ENCODE data around the gene MTERF2. TPM values are rescaled to one million over a fixed set of nuclear protein-coding genes. Genes with fewer than 3 reads are reported as not detected.

MTERF2 gene
- total RNA-seq, 3 donors from 2014 or later (not counting 1 experiment from before 2014, with no cell fraction given): 12.5 to 24.0 (median 15.1) TPM

GRCh38 chr12:106976668-106977067 lies 10.3 kb downstream of the MTERF2 start:
- H3K36me3 ChIP-seq (ENCODE audit: control insufficient read depth, insufficient read depth, low read length): peaks cover 19% of the 10 kb centered on the region
- H3K9me3 Mint-ChIP-seq: no peaks in the 10 kb centered on the region
- H3K4me1 Mint-ChIP-seq: peaks cover 5 to 14% of the 10 kb centered on the region in 2 donors
- H3K27me3 Mint-ChIP-seq (ENCODE audit: low read depth in 2 of 2): no peaks in the 10 kb centered on the region
- no peak overlapping the region for H3K4me3 Mint-ChIP-seq
- no peaks in the 10 kb centered on the region for H3K4me1 ChIP-seq (ENCODE audit: control insufficient read depth, insufficient read depth, low read length)
- H3K4me3 ChIP-seq (ENCODE audit: low read length): no peak overlapping the region
- no peak for DNase-seq
- peaks cover under 1% of the 10 kb centered on the region for H3K36me3 Mint-ChIP-seq
- intact Hi-C loops (cut with micrococcal nuclease): no loop called here
- H3K9me3 ChIP-seq (ENCODE audit: control insufficient read depth, insufficient read depth, low read length): no peaks in the 10 kb centered on the region
- no peak overlapping the region for H3K27ac ChIP-seq (ENCODE audit: low read length)
- TF ChIP-seq CTCF (IDR thresholded peaks at IDR 0.05): no peak
- H3K27me3 ChIP-seq (ENCODE audit: control insufficient read depth, insufficient read depth, low read length): no peaks in the 10 kb centered on the region
- no CpG with 5 or more reads among the region's 1 CpG for whole genome bisulfite sequencing (ENCODE audit: insufficient coverage)
- ATAC-seq: no peak
- no peak overlapping the region for H3K27ac Mint-ChIP-seq

- ATAC-seq: no peak
- no peaks in the 10 kb centered on the region for H3K9me3 Mint-ChIP-seq
- Histone ChIP-seq H3K4me3 (ENCODE audit: low read length) (no peak overlapping the region), H3K4me1 (ENCODE audit: control insufficient read depth, insufficient read depth, low read length) (no peaks in the 10 kb centered on the region), H3K27ac (ENCODE audit: low read length) (no peak overlapping the region), H3K9me3 (ENCODE audit: control insufficient read depth, insufficient read depth, low read length) (no peaks in the 10 kb centered on the region), H3K27me3 (ENCODE audit: control insufficient read depth, insufficient read depth, low read length) (no peaks in the 10 kb centered on the region), H3K36me3 (ENCODE audit: control insufficient read depth, insufficient read depth, low read length) (peaks cover 25% of the 10 kb centered on the region)
- intact Hi-C loops (cut with micrococcal nuclease): no loop called here
- H3K27ac Mint-ChIP-seq: peak overlapping the region; percentile 3 to 7
- no peak overlapping the region for H3K4me3 Mint-ChIP-seq
- peaks cover 6% of the 10 kb centered on the region for H3K36me3 Mint-ChIP-seq
- no peak for DNase-seq
- no peaks in the 10 kb centered on the region for H3K27me3 Mint-ChIP-seq (ENCODE audit: low read depth in 2 of 2)
- peaks cover 7 to 16% of the 10 kb centered on the region in 2 donors for H3K4me1 Mint-ChIP-seq
- TF ChIP-seq CTCF (IDR thresholded peaks at IDR 0.05): no peak
- 95% methylated on average over 2 of the region's 3 CpGs for WGBS (ENCODE audit: insufficient coverage)
These were observed 10.8 kb downstream of the MTERF2 start for GRCh38 chr12:106975993-106976658.

GRCh38 chr12:106975098-106975497 lies 11.8 kb downstream of the MTERF2 start:
- no peak overlapping the region for H3K4me3 ChIP-seq (ENCODE audit: low read length)
- H3K27me3 Mint-ChIP-seq (ENCODE audit: low read depth in 2 of 2): no peaks in the 10 kb centered on the region
- 97% methylated on average over 8 of the region's 8 CpGs for WGBS (ENCODE audit: insufficient coverage)
- H3K27ac ChIP-seq (ENCODE audit: low read length): no peak overlapping the region
- H3K9me3 Mint-ChIP-seq: no peaks in the 10 kb centered on the region
- H3K36me3 ChIP-seq (ENCODE audit: control insufficient read depth, insufficient read depth, low read length): peaks cover 30% of the 10 kb centered on the region
- ATAC-seq (no peak), DNase-seq (no peak)
- H3K27ac Mint-ChIP-seq: peak overlapping the region; percentile 7 to 48
- H3K4me3 Mint-ChIP-seq: no peak overlapping the region
- H3K36me3 Mint-ChIP-seq: peaks cover 11% of the 10 kb centered on the region
- H3K27me3 ChIP-seq (ENCODE audit: control insufficient read depth, insufficient read depth, low read length): no peaks in the 10 kb centered on the region
- no peaks in the 10 kb centered on the region for H3K9me3 ChIP-seq (ENCODE audit: control insufficient read depth, insufficient read depth, low read length)
- H3K4me1 ChIP-seq (ENCODE audit: control insufficient read depth, insufficient read depth, low read length): no peaks in the 10 kb centered on the region
- intact Hi-C loops (cut with micrococcal nuclease): no loop called here
- peaks cover 12 to 20% of the 10 kb centered on the region in 2 donors for H3K4me1 Mint-ChIP-seq
- no peak for TF ChIP-seq CTCF (IDR thresholded peaks at IDR 0.05)

GRCh38 chr12:106974511-106974910 lies 12.4 kb downstream of the MTERF2 start:
- DNase-seq: no peak
- Histone ChIP-seq H3K27ac (ENCODE audit: low read length) (no peak overlapping the region), H3K9me3 (ENCODE audit: control insufficient read depth, insufficient read depth, low read length) (no peaks in the 10 kb centered on the region), H3K4me3 (ENCODE audit: low read length) (no peak overlapping the region), H3K4me1 (ENCODE audit: control insufficient read depth, insufficient read depth, low read length) (no peaks in the 10 kb centered on the region), H3K36me3 (ENCODE audit: control insufficient read depth, insufficient read depth, low read length) (peaks cover 30% of the 10 kb centered on the region), H3K27me3 (ENCODE audit: control insufficient read depth, insufficient read depth, low read length) (no peaks in the 10 kb centered on the region)
- ATAC-seq: no peak
- intact Hi-C loops (cut with micrococcal nuclease): no loop called here
- Mint-ChIP-seq H3K4me1 (peaks cover 12 to 20% of the 10 kb centered on the region in 2 donors), H3K27me3 (ENCODE audit: low read depth in 2 of 2) (no peaks in the 10 kb centered on the region), H3K9me3 (no peaks in the 10 kb centered on the region), H3K36me3 (peaks cover 11% of the 10 kb centered on the region), H3K27ac (peak overlapping the region; percentile 48 to 49), H3K4me3 (no peak overlapping the region)
- TF ChIP-seq CTCF (IDR thresholded peaks at IDR 0.05): no peak
- 59% methylated on average over 3 of the region's 3 CpGs for WGBS (ENCODE audit: insufficient coverage)
